ENCODE measurements around the gene CARD10. TPM values are rescaled to one million over a fixed set of nuclear protein-coding genes. Genes with fewer than 3 reads are reported as not detected.
A peak's percentile ranks its signal among the peaks of the same experiment; 100 is the strongest.

The CARD10 gene
- polyA plus RNA-seq, 1 donor: 36.0 TPM

- Histone ChIP-seq H3K9me3 (ENCODE audit: control insufficient read depth, low read depth, low read length) (no peaks in the 10 kb centered on the region), H3K4me1 (ENCODE audit: control insufficient read depth, insufficient read depth, low read length) (peaks cover 24% of the 10 kb centered on the region), H3K4me3 (ENCODE audit: low read length) (no peak overlapping the region), H3K27ac (ENCODE audit: low read length) (no peak overlapping the region), H3K27me3 (ENCODE audit: control insufficient read depth, insufficient read depth, low read length) (no peaks in the 10 kb centered on the region), H3K36me3 (ENCODE audit: control insufficient read depth, insufficient read depth, low read length) (no peaks in the 10 kb centered on the region)
- WGBS (ENCODE audit: insufficient coverage, low lambda C conversion rate): no CpG with 5 or more reads among the region's 12 CpGs
- no peak for DNase-seq
These were observed 7.2 kb upstream of the CARD10 start for GRCh38 chr22:37526376-37526775.

GRCh38 chr22:37525746-37526350 is 6.6 kb upstream of the CARD10 start:
- no CpG with 5 or more reads among the region's 7 CpGs for WGBS (ENCODE audit: insufficient coverage, low lambda C conversion rate)
- Histone ChIP-seq H3K4me3 (ENCODE audit: low read length) (no peak overlapping the region), H3K27me3 (ENCODE audit: control insufficient read depth, insufficient read depth, low read length) (no peaks in the 10 kb centered on the region), H3K4me1 (ENCODE audit: control insufficient read depth, insufficient read depth, low read length) (peaks cover 30% of the 10 kb centered on the region), H3K36me3 (ENCODE audit: control insufficient read depth, insufficient read depth, low read length) (no peaks in the 10 kb centered on the region), H3K27ac (ENCODE audit: low read length) (no peak overlapping the region), H3K9me3 (ENCODE audit: control insufficient read depth, low read depth, low read length) (no peaks in the 10 kb centered on the region)
- DNase-seq: no peak

DNA sequence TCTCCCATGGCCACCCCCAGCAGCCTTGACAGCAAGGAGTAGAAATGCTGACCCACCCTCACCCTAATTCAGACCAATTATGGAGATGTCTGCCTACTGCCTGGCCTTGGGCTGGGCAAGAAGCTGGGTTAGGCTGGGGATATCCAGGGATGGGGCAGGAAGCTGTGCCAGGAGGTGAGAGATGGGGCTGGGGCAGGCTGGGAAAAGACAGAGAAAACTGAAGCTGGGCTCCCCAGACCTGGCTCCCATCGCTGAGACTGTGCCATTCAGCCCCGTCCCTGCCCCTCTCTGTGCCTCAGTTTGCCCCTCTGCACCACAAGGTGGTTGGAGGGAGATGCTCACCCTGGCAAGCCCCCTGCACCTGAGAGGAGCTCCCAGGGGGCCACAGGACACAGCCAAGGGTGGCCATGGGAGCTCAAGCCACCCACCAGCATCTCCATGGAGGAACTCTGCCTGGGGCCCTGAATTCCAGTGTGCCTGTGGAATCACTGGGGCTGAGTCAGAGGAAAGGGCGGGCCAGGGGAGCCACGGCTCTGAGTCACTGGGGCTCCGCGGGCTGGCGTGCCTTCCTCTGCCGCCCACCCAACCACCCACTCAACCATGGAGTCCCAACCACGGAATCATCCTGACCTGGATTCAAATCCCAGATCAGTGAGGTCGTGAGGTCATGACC is 6.0 kb upstream of the CARD10 start:
- H3K9me3 ChIP-seq (ENCODE audit: control insufficient read depth, low read depth, low read length): no peaks in the 10 kb centered on the region
- no peaks in the 10 kb centered on the region for H3K27me3 ChIP-seq (ENCODE audit: control insufficient read depth, insufficient read depth, low read length)
- no peak overlapping the region for H3K4me3 ChIP-seq (ENCODE audit: low read length)
- no peak overlapping the region for H3K27ac ChIP-seq (ENCODE audit: low read length)
- no CpG with 5 or more reads among the region's 10 CpGs for WGBS (ENCODE audit: insufficient coverage, low lambda C conversion rate)
- no peaks in the 10 kb centered on the region for H3K36me3 ChIP-seq (ENCODE audit: control insufficient read depth, insufficient read depth, low read length)
- DNase-seq: no peak
- peaks cover 33% of the 10 kb centered on the region for H3K4me1 ChIP-seq (ENCODE audit: control insufficient read depth, insufficient read depth, low read length)

DNA sequence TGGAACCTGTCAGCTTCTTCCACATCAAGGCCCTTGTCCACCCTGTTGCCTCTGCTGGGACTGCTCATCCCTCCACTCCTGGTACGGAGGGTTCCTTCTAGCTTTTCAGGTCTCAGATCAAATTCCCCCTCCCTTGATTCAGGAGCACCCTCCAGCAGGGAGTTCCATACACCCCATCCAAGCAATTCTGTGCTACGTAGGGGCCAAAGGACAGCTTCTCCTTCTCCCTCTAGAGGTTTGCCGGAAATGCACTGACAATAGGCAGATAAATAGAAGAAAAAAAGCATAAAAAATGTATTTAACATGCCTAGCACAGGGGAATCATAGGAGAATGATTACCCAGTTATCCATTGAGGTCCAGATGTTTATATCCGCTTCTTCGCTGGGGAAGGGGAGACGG is 3.3 kb upstream of the CARD10 start:
- H3K27me3 ChIP-seq (ENCODE audit: control insufficient read depth, insufficient read depth, low read length): peaks cover 4% of the 10 kb centered on the region
- peak in 1 of 2 donors; percentile 65 for DNase-seq
- no peak overlapping the region for H3K27ac ChIP-seq (ENCODE audit: low read length)
- no peak overlapping the region for H3K4me3 ChIP-seq (ENCODE audit: low read length)
- H3K36me3 ChIP-seq (ENCODE audit: control insufficient read depth, insufficient read depth, low read length): peaks cover 2% of the 10 kb centered on the region
- peaks cover 42% of the 10 kb centered on the region for H3K4me1 ChIP-seq (ENCODE audit: control insufficient read depth, insufficient read depth, low read length)
- no CpG with 5 or more reads among the region's 6 CpGs for WGBS (ENCODE audit: insufficient coverage, low lambda C conversion rate)
- no peaks in the 10 kb centered on the region for H3K9me3 ChIP-seq (ENCODE audit: control insufficient read depth, low read depth, low read length)

- no peak overlapping the region for H3K4me3 ChIP-seq (ENCODE audit: low read length)
- H3K36me3 ChIP-seq (ENCODE audit: control insufficient read depth, insufficient read depth, low read length): peaks cover 4% of the 10 kb centered on the region
- H3K27ac ChIP-seq (ENCODE audit: low read length): peak overlapping the region; percentile 50
- peaks cover 4% of the 10 kb centered on the region for H3K27me3 ChIP-seq (ENCODE audit: control insufficient read depth, insufficient read depth, low read length)
- DNase-seq: peak in 1 of 2 donors; percentile 89
- H3K4me1 ChIP-seq (ENCODE audit: control insufficient read depth, insufficient read depth, low read length): peaks cover 42% of the 10 kb centered on the region
- no peaks in the 10 kb centered on the region for H3K9me3 ChIP-seq (ENCODE audit: control insufficient read depth, low read depth, low read length)
- 20% methylated on average over 1 of the region's 14 CpGs for WGBS (ENCODE audit: insufficient coverage, low lambda C conversion rate)
These were observed 2.1 kb upstream of the CARD10 start for GRCh38 chr22:37521236-37521739.

- peaks cover 3% of the 10 kb centered on the region for H3K9me3 ChIP-seq (ENCODE audit: control insufficient read depth, low read depth, low read length)
- peaks cover 42% of the 10 kb centered on the region for H3K4me1 ChIP-seq (ENCODE audit: control insufficient read depth, insufficient read depth, low read length)
- H3K4me3 ChIP-seq (ENCODE audit: low read length): no peak overlapping the region
- peak overlapping the region; percentile 50 for H3K27ac ChIP-seq (ENCODE audit: low read length)
- H3K36me3 ChIP-seq (ENCODE audit: control insufficient read depth, insufficient read depth, low read length): peaks cover 7% of the 10 kb centered on the region
- no peak for DNase-seq
- no CpG with 5 or more reads among the region's 10 CpGs for WGBS (ENCODE audit: insufficient coverage, low lambda C conversion rate)
- peaks cover 4% of the 10 kb centered on the region for H3K27me3 ChIP-seq (ENCODE audit: control insufficient read depth, insufficient read depth, low read length)
These were observed 1.6 kb upstream of the CARD10 start for GRCh38 chr22:37520776-37521191.

GRCh38 chr22:37518509-37519267 is 527 bp downstream of the CARD10 start:
- peaks cover 22% of the 10 kb centered on the region for H3K36me3 ChIP-seq (ENCODE audit: control insufficient read depth, insufficient read depth, low read length)
- H3K9me3 ChIP-seq (ENCODE audit: control insufficient read depth, low read depth, low read length): peaks cover 3% of the 10 kb centered on the region
- peak overlapping the region; percentile 55 for H3K4me3 ChIP-seq (ENCODE audit: low read length)
- H3K27ac ChIP-seq (ENCODE audit: low read length): peak overlapping the region; percentile 54
- DNase-seq: peak in 1 of 2 donors; percentile 73
- peaks cover 40% of the 10 kb centered on the region for H3K4me1 ChIP-seq (ENCODE audit: control insufficient read depth, insufficient read depth, low read length)
- WGBS (ENCODE audit: insufficient coverage, low lambda C conversion rate): no CpG with 5 or more reads among the region's 63 CpGs
- H3K27me3 ChIP-seq (ENCODE audit: control insufficient read depth, insufficient read depth, low read length): peaks cover 4% of the 10 kb centered on the region

DNA sequence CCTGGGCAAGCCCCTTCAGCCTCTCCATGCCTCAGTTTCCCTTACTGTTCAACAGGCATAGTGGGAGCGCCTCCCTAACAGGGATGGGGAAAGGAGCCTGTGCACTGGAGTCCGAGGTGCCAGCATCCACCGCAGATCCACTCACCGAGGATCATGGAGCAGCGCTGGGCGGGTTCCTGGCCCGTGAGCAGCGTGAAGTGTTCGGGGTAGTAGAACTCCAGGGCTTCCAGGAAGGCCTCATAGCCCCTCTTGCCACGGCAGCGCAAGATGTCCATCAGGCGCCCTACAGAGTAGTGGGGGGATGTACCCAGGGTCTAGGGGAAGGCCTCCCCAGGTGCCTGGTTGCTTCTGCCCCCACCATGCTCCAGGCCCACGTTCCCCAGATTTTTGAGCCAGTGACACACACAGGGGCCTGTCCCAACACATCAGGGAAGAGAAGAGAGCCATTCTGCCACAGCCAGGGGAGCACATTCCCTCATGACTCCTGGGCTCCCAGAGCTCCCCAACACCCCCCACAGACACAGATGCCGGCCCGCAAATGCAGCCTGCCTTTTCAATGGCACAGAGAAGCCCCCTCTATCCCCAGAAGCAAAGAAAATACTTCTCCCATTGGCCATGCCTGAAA is 1.3 kb downstream of the CARD10 start:
- Histone ChIP-seq H3K4me1 (ENCODE audit: control insufficient read depth, insufficient read depth, low read length) (peaks cover 40% of the 10 kb centered on the region), H3K4me3 (ENCODE audit: low read length) (peak overlapping the region; percentile 55), H3K36me3 (ENCODE audit: control insufficient read depth, insufficient read depth, low read length) (peaks cover 22% of the 10 kb centered on the region), H3K27me3 (ENCODE audit: control insufficient read depth, insufficient read depth, low read length) (peaks cover 4% of the 10 kb centered on the region), H3K9me3 (ENCODE audit: control insufficient read depth, low read depth, low read length) (peaks cover 3% of the 10 kb centered on the region), H3K27ac (ENCODE audit: low read length) (peak overlapping the region; percentile 54)
- DNase-seq: no peak
- WGBS (ENCODE audit: insufficient coverage, low lambda C conversion rate): no CpG with 5 or more reads among the region's 15 CpGs

GRCh38 chr22:37516456-37516855 is 2.8 kb downstream of the CARD10 start:
- peaks cover 3% of the 10 kb centered on the region for H3K9me3 ChIP-seq (ENCODE audit: control insufficient read depth, low read depth, low read length)
- no peak overlapping the region for H3K4me3 ChIP-seq (ENCODE audit: low read length)
- no peak overlapping the region for H3K27ac ChIP-seq (ENCODE audit: low read length)
- peaks cover 26% of the 10 kb centered on the region for H3K36me3 ChIP-seq (ENCODE audit: control insufficient read depth, insufficient read depth, low read length)
- H3K4me1 ChIP-seq (ENCODE audit: control insufficient read depth, insufficient read depth, low read length): peaks cover 40% of the 10 kb centered on the region
- no peak for DNase-seq
- no CpG with 5 or more reads among the region's 1 CpG for WGBS (ENCODE audit: insufficient coverage, low lambda C conversion rate)
- H3K27me3 ChIP-seq (ENCODE audit: control insufficient read depth, insufficient read depth, low read length): peaks cover 4% of the 10 kb centered on the region

GRCh38 chr22:37515901-37516300 is 3.3 kb downstream of the CARD10 start:
- WGBS (ENCODE audit: insufficient coverage, low lambda C conversion rate): no CpG with 5 or more reads among the region's 23 CpGs
- Histone ChIP-seq H3K27ac (ENCODE audit: low read length) (no peak overlapping the region), H3K9me3 (ENCODE audit: control insufficient read depth, low read depth, low read length) (peaks cover 3% of the 10 kb centered on the region), H3K27me3 (ENCODE audit: control insufficient read depth, insufficient read depth, low read length) (peaks cover 4% of the 10 kb centered on the region), H3K4me1 (ENCODE audit: control insufficient read depth, insufficient read depth, low read length) (peaks cover 38% of the 10 kb centered on the region), H3K4me3 (ENCODE audit: low read length) (no peak overlapping the region), H3K36me3 (ENCODE audit: control insufficient read depth, insufficient read depth, low read length) (peaks cover 26% of the 10 kb centered on the region)
- no peak for DNase-seq
